ENCODE measurements around the gene VPS37B.

GRCh38 chr12:122864894-122865253 lies 31.1 kb downstream of the VPS37B start:
- TF ChIP-seq POLR2A (IDR thresholded peaks at IDR 0.05; ENCODE audit: low read depth, low read length) (no peak), POLR2AphosphoS5 (IDR thresholded peaks at IDR 0.05; ENCODE audit: low read depth, low read length) (peak; percentile 54; the same call in 1 of the 2 replicates), POU2F2 (IDR thresholded peaks at IDR 0.05; ENCODE audit: low read depth, low read length) (no peak), TAF1 (IDR thresholded peaks at IDR 0.05; ENCODE audit: low read depth, low read length) (no peak), PAX5 (IDR thresholded peaks at IDR 0.05; ENCODE audit: insufficient read depth, low read length, severe bottlenecking) (no peak), SPI1 (IDR thresholded peaks at IDR 0.05; ENCODE audit: low read depth, low read length) (no peak)

Data from GM12891 (cell line).